ENCODE results near the gene SLC16A11.

SLC16A11 gene

GRCh38 chr17:7074931-7075330 is 31.0 kb upstream of the SLC16A11 start:
- WGBS = 86% methylated on average over 14 of the region's 14 CpGs
- H3K4me3 ChIP-seq (ENCODE audit: insufficient read depth in 1 of 2, low read depth in 1 of 2, low read length in 2 of 2) = no peak overlapping the region
- H3K14ac ChIP-seq (ENCODE audit: low read length in 2 of 2) = no peak overlapping the region

GRCh38 chr17:7072406-7072805 is 28.5 kb upstream of the SLC16A11 start:
- no peaks in the 10 kb centered on the region for H3K36me3 ChIP-seq (ENCODE audit: control insufficient read depth in 1 of 2, insufficient read depth in 2 of 2, low read depth in 1 of 2, low read length in 2 of 2)
- H3K27me3 ChIP-seq (ENCODE audit: control insufficient read depth in 1 of 2, insufficient read depth in 1 of 2, low read length in 2 of 2) = peaks cover 18 to 30% of the 10 kb centered on the region in 2 experiments
- DNase-seq = no peak
- H3K9ac ChIP-seq (ENCODE audit: low read length) = no peak overlapping the region
- no peaks in the 10 kb centered on the region for H3K79me1 ChIP-seq (replicated peaks; ENCODE audit: low read length, poor library complexity, severe bottlenecking)
- no peak overlapping the region for H3K4me2 ChIP-seq (ENCODE audit: low read length, poor library complexity, severe bottlenecking)
- H3K23ac ChIP-seq (ENCODE audit: low read length in 2 of 2) = no peak overlapping the region
- 80% methylated on average over 2 of the region's 2 CpGs for WGBS
- H2BK5ac ChIP-seq (ENCODE audit: low read depth, low read length, poor library complexity, severe bottlenecking) = no peak overlapping the region
- no peak overlapping the region for H2BK12ac ChIP-seq (ENCODE audit: low read length in 2 of 2)
- H2AFZ ChIP-seq (ENCODE audit: low read depth, low read length) = no peak overlapping the region
- H3K9me3 ChIP-seq (ENCODE audit: control insufficient read depth, low read length) = peaks cover 20% of the 10 kb centered on the region
- no peak overlapping the region for H2AK5ac ChIP-seq (ENCODE audit: low read length, severe bottlenecking)
- H3K4ac ChIP-seq (ENCODE audit: low read depth in 1 of 2, low read length in 2 of 2) = no peak overlapping the region
- H4K91ac ChIP-seq (ENCODE audit: low read length) = no peak overlapping the region
- H3K18ac ChIP-seq (ENCODE audit: low read depth in 1 of 2, low read length in 2 of 2) = no peak overlapping the region
- no peaks in the 10 kb centered on the region for H3K4me1 ChIP-seq (ENCODE audit: control insufficient read depth, insufficient read depth, low read depth, low read length)
- H4K8ac ChIP-seq (ENCODE audit: low read length) = no peak overlapping the region
- H3K14ac ChIP-seq (ENCODE audit: low read length in 2 of 2) = no peak overlapping the region
- H3K4me3 ChIP-seq (ENCODE audit: insufficient read depth in 1 of 2, low read depth in 1 of 2, low read length in 2 of 2) = no peak overlapping the region
- H3K27ac ChIP-seq (ENCODE audit: low read length, poor library complexity, severe bottlenecking) = no peak overlapping the region
- no peak overlapping the region for H2BK15ac ChIP-seq (ENCODE audit: low read depth, poor library complexity, severe bottlenecking)
- no peak overlapping the region for H2BK120ac ChIP-seq (ENCODE audit: low read depth, low read length)

More at GRCh38 chr17:7074931-7075330, 31.0 kb upstream of the SLC16A11 start:
- no peak overlapping the region for H3K9ac ChIP-seq (ENCODE audit: low read length)
- no peak overlapping the region for H3K4ac ChIP-seq (ENCODE audit: low read depth in 1 of 2, low read length in 2 of 2)
- no peaks in the 10 kb centered on the region for H3K36me3 ChIP-seq (ENCODE audit: control insufficient read depth in 1 of 2, insufficient read depth in 2 of 2, low read depth in 1 of 2, low read length in 2 of 2)
- no peak overlapping the region for H4K91ac ChIP-seq (ENCODE audit: low read length)
- H2BK12ac ChIP-seq (ENCODE audit: low read length in 2 of 2) = no peak overlapping the region
- H3K9me3 ChIP-seq (ENCODE audit: control insufficient read depth, low read length) = no peaks in the 10 kb centered on the region
- no peak overlapping the region for H4K8ac ChIP-seq (ENCODE audit: low read length)
- no peak overlapping the region for H3K23ac ChIP-seq (ENCODE audit: low read length in 2 of 2)
- H3K18ac ChIP-seq (ENCODE audit: low read depth in 1 of 2, low read length in 2 of 2) = no peak overlapping the region
- H3K79me1 ChIP-seq (replicated peaks; ENCODE audit: low read length, poor library complexity, severe bottlenecking) = no peaks in the 10 kb centered on the region
- H2BK120ac ChIP-seq (ENCODE audit: low read depth, low read length) = no peak overlapping the region
- H2BK15ac ChIP-seq (ENCODE audit: low read depth, poor library complexity, severe bottlenecking) = no peak overlapping the region
- H3K4me1 ChIP-seq (ENCODE audit: control insufficient read depth, insufficient read depth, low read depth, low read length) = no peaks in the 10 kb centered on the region
- peaks cover 18 to 44% of the 10 kb centered on the region in 2 experiments for H3K27me3 ChIP-seq (ENCODE audit: control insufficient read depth in 1 of 2, insufficient read depth in 1 of 2, low read length in 2 of 2)
- no peak overlapping the region for H2AFZ ChIP-seq (ENCODE audit: low read depth, low read length)
- no peak overlapping the region for H2BK5ac ChIP-seq (ENCODE audit: low read depth, low read length, poor library complexity, severe bottlenecking)
- no peak overlapping the region for H3K4me2 ChIP-seq (ENCODE audit: low read length, poor library complexity, severe bottlenecking)
- no peak overlapping the region for H3K27ac ChIP-seq (ENCODE audit: low read length, poor library complexity, severe bottlenecking)
- no peak for DNase-seq
- no peak overlapping the region for H2AK5ac ChIP-seq (ENCODE audit: low read length, severe bottlenecking)

GRCh38 chr17:7070712-7071111 is 26.8 kb upstream of the SLC16A11 start:
- H2BK15ac ChIP-seq (ENCODE audit: low read depth, poor library complexity, severe bottlenecking) = no peak overlapping the region
- H3K4ac ChIP-seq (ENCODE audit: low read depth in 1 of 2, low read length in 2 of 2) = no peak overlapping the region
- H3K9ac ChIP-seq (ENCODE audit: low read length) = no peak overlapping the region
- H2AFZ ChIP-seq (ENCODE audit: low read depth, low read length) = no peak overlapping the region
- no peak overlapping the region for H3K27ac ChIP-seq (ENCODE audit: low read length, poor library complexity, severe bottlenecking)
- H3K79me1 ChIP-seq (replicated peaks; ENCODE audit: low read length, poor library complexity, severe bottlenecking) = no peaks in the 10 kb centered on the region
- H4K91ac ChIP-seq (ENCODE audit: low read length) = no peak overlapping the region
- H3K4me1 ChIP-seq (ENCODE audit: control insufficient read depth, insufficient read depth, low read depth, low read length) = no peaks in the 10 kb centered on the region
- no peaks in the 10 kb centered on the region for H3K36me3 ChIP-seq (ENCODE audit: control insufficient read depth in 1 of 2, insufficient read depth in 2 of 2, low read depth in 1 of 2, low read length in 2 of 2)
- no peak overlapping the region for H4K8ac ChIP-seq (ENCODE audit: low read length)
- peaks cover 18 to 39% of the 10 kb centered on the region in 2 experiments for H3K27me3 ChIP-seq (ENCODE audit: control insufficient read depth in 1 of 2, insufficient read depth in 1 of 2, low read length in 2 of 2)
- no peak overlapping the region for H2BK120ac ChIP-seq (ENCODE audit: low read depth, low read length)
- H2BK5ac ChIP-seq (ENCODE audit: low read depth, low read length, poor library complexity, severe bottlenecking) = no peak overlapping the region
- no peak overlapping the region for H2AK5ac ChIP-seq (ENCODE audit: low read length, severe bottlenecking)
- peaks cover 26% of the 10 kb centered on the region for H3K9me3 ChIP-seq (ENCODE audit: control insufficient read depth, low read length)
- H3K4me3 ChIP-seq (ENCODE audit: insufficient read depth in 1 of 2, low read depth in 1 of 2, low read length in 2 of 2) = peak overlapping the region in 1 of 2 experiments; percentile 7
- peak overlapping the region in 1 of 2 experiments; percentile 36 for H3K14ac ChIP-seq (ENCODE audit: low read length in 2 of 2)
- H3K18ac ChIP-seq (ENCODE audit: low read depth in 1 of 2, low read length in 2 of 2) = no peak overlapping the region
- no peak for DNase-seq
- no peak overlapping the region for H2BK12ac ChIP-seq (ENCODE audit: low read length in 2 of 2)
- 77% methylated on average over 3 of the region's 3 CpGs for WGBS
- no peak overlapping the region for H3K23ac ChIP-seq (ENCODE audit: low read length in 2 of 2)
- H3K4me2 ChIP-seq (ENCODE audit: low read length, poor library complexity, severe bottlenecking) = no peak overlapping the region

- DNase-seq = no peak
- WGBS = no CpG with 5 or more reads among the region's 1 CpG
- Histone ChIP-seq H2AFZ (ENCODE audit: low read depth, low read length) (no peak overlapping the region), H2BK5ac (ENCODE audit: low read depth, low read length, poor library complexity, severe bottlenecking) (no peak overlapping the region), H2BK120ac (ENCODE audit: low read depth, low read length) (no peak overlapping the region), H3K79me1 (replicated peaks; ENCODE audit: low read length, poor library complexity, severe bottlenecking) (no peaks in the 10 kb centered on the region), H3K36me3 (ENCODE audit: control insufficient read depth in 1 of 2, insufficient read depth in 2 of 2, low read depth in 1 of 2, low read length in 2 of 2) (no peaks in the 10 kb centered on the region), H3K4me2 (ENCODE audit: low read length, poor library complexity, severe bottlenecking) (no peak overlapping the region), H2AK5ac (ENCODE audit: low read length, severe bottlenecking) (no peak overlapping the region), H3K4ac (ENCODE audit: low read depth in 1 of 2, low read length in 2 of 2) (no peak overlapping the region), H3K4me1 (ENCODE audit: control insufficient read depth, insufficient read depth, low read depth, low read length) (peaks cover 11% of the 10 kb centered on the region), H3K14ac (ENCODE audit: low read length in 2 of 2) (no peak overlapping the region), H3K18ac (ENCODE audit: low read depth in 1 of 2, low read length in 2 of 2) (no peak overlapping the region), H3K4me3 (ENCODE audit: insufficient read depth in 1 of 2, low read depth in 1 of 2, low read length in 2 of 2) (no peak overlapping the region), H3K23ac (ENCODE audit: low read length in 2 of 2) (no peak overlapping the region), H4K91ac (ENCODE audit: low read length) (no peak overlapping the region), H3K27ac (ENCODE audit: low read length, poor library complexity, severe bottlenecking) (no peak overlapping the region), H3K9ac (ENCODE audit: low read length) (no peak overlapping the region), H3K9me3 (ENCODE audit: control insufficient read depth, low read length) (peaks cover 26% of the 10 kb centered on the region), H2BK15ac (ENCODE audit: low read depth, poor library complexity, severe bottlenecking) (no peak overlapping the region), H2BK12ac (ENCODE audit: low read length in 2 of 2) (no peak overlapping the region), H4K8ac (ENCODE audit: low read length) (no peak overlapping the region), H3K27me3 (ENCODE audit: control insufficient read depth in 1 of 2, insufficient read depth in 1 of 2, low read length in 2 of 2) (peaks cover 18 to 46% of the 10 kb centered on the region in 2 experiments)
Observed at GRCh38 chr17:7068268-7068667, 24.4 kb upstream of the SLC16A11 start.

Measured in mesenchymal stem cell (in vitro differentiated cells and primary cell).